COLO668 (cell line): ENCODE results near the gene PON3.

ENCODE experiments used
- DNase-seq: peaks from one replicate; lab custom pipeline; 2025; ENCODE audit not compliant: unreplicated experiment; lab: John Stamatoyannopoulos, UW

PON3 gene

DNA sequence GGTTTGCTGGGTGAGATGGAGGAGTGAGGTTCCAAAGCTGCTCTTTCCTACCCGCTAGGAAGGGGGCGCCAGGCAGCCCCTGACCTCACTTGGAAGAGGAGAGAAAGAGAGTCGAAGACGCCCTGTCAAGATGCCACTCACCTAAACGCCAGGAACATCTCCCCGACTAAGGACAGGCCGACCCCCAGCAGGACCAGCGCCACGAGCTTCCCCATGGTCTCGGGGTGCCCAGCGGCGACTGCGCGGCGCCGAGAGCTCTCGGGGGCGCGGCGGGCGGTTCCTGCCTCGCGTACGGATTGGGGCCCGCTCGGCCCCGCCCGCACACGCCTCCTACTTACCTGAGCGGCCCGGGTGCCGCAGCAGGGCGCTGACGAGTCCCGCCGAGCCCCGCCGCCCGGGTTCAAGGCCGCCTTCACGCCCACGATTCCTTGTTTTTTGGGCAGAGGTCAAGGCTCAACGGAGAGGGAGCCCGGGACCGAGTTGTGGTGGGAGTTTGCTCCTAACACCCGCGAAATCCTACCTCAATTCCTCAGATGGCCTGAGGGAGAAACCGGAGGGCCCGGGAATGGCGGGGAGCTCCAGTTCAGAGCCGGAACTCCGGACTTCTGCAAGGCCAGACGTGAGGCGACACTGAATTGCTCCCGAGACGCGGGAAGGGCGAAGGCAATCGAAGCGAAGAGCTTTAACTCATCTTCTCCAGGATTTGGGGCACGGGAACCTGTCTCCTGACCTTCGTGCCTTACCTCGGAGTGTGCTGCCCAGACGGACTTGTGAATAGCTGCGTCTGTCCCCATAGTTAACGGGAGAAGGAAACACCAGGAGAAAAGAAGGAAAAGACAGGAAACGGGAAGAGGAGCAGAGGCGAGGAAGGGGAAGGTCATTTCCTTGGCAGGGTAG is at the start of gene PON3:
TSS of gene PON3 (minus strand) at position 240 of the 897 bp plus-strand sequence. CDS start at position 215, 25 bp downstream.
- peak; percentile 71 for DNase-seq

DNA sequence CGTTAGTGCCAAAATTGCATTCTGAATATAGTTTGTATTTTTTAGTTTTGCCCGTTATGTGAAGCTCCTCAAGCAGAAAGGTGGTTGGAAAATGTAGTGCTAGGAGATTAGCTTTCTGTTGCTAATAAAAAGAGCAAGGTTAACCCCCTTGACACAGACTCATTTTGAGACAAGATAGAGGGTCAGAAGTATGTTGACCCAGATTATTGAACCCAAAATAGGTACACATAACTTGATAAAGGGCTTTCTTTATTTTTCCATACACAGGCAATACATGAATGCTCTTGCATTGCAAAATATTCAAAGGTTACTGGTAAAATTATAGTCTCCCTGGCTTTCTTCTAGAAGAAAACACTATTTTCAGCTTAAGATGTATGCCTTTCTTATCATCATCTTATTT is 48.6 kb upstream of the PON3 start:
- no peak for DNase-seq

DNA sequence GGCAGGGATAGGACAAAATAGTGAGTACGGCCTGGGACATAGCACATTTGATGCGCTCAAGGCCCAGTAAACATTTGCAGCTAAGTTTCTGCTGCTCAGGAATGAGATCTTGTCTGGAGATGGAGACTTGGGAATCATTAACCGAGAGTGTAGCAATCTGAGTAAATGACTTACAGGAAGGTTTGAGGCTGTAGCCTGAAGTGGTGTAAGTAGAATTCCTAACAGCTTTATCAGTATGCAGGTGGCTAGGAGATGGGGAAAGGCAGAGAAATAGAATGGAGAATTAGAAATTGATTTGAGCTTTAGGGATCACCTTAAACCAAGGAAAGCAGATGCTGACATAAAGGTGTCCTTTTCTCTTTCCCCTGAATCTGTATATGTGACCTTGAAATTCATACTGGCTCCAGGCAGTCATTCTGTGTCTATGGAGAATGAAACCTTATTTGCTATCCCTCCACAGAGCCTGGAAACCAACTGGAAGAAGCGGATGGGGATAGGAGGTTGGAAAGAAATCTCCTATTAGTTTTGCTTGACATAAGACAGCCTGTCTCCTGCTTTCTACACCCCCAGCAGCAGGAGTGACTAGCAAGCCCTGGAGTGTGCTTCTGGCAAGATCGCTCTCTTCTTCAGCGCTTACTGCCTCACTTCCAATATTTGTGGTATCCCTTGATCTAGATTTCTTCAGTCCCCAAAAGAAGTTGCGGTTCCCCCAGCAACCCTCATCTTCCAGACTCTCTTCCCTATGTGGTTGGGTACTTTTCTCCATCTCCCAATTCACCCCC is 45.1 kb upstream of the PON3 start:
- no peak for DNase-seq

DNA sequence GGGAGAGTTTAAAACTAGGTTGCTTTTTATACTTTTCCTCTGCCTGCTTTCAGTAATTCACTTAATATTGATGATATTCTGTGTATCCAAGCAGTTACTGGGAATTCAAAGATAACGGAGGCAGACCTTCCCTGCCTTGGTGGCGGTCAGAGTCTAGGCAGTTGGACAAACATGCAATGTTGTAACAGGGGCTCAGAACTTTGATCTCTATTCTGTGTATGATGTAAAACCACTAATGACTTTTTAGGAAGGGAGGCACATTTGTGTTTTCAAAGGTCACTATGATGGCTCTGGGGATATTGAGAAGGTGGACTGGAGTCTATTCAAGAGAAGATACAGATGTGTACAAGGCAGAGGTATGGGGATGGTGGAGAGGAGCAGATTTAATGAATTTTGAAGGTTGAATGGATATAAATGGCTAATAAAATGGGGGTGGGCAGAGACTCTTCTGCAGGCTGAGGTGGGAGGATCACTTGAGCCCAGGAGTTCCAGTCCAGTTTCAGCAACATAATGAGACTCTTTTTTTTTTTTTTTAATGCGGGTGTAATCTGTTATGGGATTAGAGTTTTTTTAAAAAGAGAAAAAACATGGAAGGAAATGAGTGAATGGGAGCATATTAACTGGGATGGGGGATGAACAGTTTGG is 44.3 kb upstream of the PON3 start:
- DNase-seq, result no peak

DNA sequence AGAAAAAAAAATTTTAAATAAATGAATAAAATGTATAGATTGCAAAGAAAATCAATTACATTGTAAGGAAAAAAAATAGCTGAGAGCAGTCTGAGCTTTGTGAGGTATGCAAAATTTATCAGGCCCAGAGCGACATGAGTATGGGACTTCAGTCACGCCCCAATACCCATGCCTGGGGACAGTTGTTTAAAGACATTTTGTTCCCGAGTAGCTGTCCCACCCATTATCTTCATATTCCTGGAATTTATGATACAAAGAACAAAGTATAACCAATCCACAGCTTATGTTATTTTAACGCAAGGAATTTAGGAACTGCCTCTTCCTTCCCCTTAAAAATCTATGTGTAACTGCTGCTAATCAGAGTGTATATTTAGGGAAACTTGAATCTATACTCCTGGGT is 40.2 kb upstream of the PON3 start:
- no peak for DNase-seq

DNA sequence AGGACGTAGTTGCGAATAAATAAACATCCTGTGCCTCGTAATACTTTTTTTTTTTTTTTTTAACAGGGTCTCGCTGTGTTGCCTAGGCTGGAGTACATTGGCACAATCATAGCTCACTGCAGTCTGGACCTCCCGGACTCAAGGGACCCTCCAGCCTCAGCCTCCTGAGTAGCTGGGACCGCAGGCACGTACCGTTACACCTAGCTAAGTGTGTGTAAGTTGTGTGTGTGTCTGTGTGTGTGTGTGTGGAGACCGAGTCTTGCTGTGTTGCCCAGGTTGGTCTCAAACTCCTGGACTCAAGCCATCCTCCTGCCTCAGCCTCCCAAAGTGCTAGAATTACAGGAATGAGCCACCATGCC is 39.2 kb upstream of the PON3 start:
- no peak for DNase-seq

DNA sequence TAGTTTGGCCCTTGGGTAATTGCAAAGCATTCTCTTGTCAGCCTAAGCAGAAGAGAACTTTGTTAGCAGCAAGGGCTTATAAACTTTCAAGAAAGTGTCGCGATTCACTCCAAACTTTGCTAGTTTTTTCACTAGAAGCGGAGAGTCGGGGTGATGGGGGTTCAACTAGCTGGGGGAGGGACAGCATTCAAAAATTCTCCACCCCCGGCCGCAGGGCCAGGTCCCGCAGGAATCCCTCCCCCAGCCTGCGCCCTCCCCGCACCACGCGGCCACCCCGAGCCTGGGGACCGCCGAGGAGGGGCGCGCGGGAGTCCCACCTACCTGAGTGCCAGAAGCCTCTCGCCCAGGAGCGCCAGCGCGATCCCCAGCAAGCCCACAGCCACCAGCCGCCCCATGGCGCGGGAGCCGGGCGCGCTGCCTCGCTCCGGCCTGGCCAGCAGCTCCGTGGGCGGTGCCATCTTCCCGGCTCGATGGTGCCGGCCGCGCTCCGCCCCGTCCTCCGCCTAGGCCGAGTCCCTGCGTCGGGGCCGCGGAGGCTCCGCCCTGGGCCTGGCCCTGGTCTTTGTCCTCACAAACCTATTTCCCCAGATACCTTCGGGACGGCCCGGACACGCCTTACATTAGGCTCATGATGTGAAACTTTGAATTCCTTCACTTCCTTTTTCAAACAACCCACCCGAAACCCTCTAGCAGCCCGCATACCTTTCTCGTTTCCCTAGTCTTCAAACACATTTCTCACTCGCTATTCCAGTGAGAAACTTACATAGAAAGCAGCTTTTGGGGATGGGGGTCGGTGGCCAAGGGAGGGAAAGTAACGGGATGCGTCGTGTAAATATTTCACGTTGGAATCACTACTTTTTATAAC is 38.6 kb upstream of the PON3 start, which contains the start of gene PON2:
TSS of gene PON2 (minus strand) at position 472 of the 865 bp plus-strand sequence. CDS start at position 395, 77 bp downstream.
- DNase-seq, result peak; percentile 80

DNA sequence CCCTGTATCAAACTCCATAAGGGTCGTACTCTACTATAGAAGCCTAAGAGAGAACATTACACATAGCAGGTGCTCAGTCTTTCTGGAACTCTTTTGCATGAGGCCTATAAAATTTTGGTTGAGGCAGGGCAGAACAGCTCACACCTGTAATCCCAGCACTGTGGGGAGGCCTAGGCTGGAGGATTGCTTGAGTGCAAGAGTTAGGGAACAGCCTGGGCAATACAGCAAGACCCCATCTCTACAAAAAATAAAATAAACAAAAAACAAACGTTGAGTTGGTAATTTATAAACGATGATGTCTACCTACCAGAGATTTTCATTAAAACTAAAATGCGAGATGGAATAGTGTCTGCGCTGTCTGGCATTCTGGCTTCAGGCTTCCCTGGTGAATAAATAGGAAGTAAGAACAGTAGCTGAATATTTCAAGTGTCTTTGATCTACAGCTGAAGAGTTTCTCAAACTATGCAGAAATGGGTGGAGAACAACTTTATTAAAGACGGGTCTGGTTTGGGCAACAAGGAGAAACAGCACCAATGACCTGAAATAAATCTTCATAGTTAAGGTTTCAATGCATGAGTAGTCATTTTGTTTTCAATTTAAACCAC is 37.9 kb upstream of the PON3 start:
- DNase-seq, result no peak

DNA sequence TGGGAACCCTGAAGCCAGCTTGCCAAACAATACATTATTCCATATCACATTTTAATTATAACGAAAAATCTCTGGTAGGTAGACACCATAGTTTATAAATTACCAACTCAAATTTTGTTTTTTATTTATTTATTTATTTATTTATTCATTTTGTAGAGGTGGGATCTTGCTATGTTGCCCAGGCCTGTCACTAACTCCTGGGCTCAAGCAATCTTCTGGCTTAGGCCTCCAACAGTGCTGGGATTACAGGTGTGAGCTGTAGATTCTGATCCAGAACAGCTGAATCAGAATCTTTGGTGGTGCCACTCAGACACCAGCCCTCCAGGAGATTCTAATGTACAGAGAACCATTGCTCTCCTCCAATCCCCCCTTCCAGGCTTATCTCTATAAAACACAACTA is 37.0 kb upstream of the PON3 start:
- no peak for DNase-seq

DNA sequence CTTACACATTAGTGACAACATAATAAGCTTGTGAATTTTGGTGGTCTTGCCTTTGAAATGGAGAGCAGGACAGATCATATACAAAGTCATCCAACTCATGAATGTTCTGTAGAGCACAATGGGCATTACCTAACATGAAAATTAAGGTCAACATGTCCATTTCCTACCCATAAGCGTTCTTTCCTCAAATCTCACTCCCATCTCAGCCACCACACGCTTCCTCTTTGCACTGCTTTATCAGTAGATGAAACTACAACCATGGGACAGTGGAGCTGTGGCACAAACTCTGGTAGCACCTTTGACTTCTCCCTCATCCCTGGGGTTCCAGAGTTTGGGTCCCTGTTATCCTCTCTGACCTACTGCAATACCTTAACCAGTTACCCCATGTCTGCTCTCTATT is 36.4 kb upstream of the PON3 start:
- no peak for DNase-seq

DNA sequence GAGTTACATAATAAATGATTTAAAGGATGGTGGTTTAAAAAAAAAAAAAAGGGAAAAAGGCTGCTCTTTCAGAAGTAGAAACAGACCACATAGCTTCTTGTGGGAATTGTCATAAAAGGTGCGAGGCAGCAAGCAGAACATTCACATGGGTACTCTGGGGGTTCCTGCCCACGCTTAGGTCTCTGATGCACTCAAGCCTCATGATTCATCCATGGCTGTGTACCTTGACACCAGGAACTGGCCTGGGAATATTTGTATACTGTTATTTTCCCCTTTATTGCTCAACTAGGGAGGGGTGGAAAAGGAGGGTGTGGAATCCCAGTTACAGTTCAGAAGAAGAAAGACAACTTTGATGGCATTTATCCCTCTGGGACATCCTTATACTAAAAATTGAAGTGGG is 34.7 kb upstream of the PON3 start:
- no peak for DNase-seq

DNA sequence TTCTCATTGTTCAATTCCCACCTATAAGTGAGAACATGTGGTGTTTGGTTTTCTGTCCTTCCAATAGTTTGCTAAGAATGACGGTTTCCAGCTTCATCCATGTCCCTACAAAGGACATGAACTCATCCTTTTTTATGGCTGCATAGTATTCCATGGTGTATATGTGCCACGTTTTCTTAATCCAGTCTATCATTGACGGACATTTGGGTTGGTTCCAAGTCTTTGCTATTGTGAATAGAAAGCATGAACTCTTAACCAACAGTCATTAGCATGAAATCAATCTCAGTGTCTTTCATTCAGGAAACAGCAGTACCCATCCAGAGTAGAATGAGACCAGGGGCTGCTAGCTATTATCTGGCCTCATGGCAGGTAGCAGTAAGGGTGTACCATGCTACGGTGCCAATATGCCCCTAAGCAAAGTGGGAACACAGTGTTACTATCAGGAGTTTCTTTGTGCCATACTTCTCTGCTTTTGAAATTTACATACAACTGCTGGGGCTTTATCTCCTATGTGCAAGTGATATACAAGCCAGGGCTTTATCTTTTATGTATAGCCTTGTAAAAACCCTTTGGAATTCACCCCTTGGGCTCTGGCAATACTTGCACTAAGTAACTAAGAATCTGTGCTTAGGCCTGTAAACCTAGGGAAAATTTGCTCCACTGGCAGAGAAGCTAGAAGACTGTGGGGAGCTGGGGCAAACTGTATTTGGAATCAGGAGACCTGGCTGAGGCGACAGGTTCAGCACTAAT is 33.2 kb upstream of the PON3 start:
- DNase-seq, result no peak

DNA sequence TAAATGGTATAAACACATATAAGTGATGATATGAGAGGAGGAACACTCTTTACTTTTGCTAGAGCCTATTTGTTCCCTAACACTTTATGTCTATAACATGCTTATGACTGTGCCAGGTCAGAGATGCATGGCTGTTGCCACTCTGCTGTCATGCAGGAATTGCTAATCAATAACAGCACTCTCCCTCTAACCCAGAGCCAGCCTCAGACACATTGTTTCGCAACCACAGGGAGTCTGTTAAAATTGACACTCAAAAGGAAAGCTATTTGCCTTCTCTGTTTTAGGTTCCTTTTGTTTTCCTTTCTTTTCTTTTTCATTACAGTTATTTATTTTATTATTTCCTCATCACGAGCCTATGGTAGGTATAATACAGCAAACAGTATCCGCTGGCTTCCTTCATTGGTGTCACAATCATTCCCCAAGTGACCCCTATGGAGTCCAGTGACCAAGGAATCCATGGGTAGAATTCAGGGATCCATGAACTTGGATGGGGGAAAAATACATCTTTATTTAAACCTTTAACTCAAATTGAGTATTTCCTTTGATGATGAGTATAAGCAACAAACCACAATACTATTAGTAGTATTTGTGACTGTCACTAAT is 31.8 kb upstream of the PON3 start:
- DNase-seq, result no peak

DNA sequence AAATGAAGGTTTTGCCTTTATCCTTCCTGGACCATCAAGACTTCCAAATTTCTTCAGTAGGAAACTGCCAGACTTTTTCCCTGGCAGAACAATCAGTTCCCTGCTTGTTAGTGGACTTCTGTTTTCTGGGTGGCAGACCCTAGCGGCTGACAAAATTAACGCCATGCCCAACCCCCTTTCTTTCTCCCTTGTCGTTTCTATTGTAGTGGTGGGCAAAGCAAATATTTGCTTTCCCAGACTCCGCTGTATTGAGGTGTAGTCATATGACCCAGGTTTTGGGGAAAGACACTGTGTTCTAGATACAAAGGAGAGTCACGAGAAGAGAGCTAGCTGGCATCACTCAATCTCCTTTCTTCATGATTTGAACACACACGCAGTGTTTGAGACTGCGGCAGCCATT is 31.0 kb upstream of the PON3 start:
- DNase-seq, result no peak

DNA sequence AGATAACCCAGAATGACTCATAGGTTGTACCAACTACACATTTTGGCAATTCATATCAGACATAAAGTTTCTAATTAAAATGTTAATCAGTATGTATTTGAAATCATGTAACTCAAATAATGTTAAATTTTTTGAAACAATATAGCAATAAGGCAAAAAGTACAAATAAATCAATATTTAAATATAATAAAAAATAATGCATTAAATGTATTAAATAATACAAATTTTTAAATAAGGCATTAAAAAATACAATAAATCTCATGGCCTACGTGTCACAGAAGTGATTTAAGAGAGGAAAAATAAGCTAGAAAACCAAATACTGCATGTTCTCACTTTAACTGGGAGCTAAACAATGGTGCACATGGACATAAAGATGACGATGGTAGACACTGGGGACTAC is 29.5 kb upstream of the PON3 start:
- DNase-seq, result no peak

DNA sequence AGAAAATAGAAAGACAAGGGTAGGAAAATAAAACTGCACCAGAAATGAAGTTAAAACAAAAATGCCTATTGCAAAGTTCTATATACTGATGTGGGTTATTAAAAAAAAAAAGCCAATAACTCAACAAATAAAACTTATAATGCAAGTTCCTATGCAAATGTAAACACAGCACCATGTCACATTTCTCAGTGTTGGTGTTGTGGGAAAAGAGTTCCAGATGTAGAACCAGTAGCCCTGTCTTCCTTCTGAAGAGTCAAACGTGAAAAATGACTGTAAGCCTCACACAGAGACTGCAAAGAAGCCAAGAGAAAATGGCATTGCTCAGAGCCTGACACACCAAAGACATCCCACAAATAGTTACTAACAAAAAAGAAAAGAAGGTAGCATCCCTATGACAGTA is 28.5 kb upstream of the PON3 start:
- DNase-seq, result no peak

DNA sequence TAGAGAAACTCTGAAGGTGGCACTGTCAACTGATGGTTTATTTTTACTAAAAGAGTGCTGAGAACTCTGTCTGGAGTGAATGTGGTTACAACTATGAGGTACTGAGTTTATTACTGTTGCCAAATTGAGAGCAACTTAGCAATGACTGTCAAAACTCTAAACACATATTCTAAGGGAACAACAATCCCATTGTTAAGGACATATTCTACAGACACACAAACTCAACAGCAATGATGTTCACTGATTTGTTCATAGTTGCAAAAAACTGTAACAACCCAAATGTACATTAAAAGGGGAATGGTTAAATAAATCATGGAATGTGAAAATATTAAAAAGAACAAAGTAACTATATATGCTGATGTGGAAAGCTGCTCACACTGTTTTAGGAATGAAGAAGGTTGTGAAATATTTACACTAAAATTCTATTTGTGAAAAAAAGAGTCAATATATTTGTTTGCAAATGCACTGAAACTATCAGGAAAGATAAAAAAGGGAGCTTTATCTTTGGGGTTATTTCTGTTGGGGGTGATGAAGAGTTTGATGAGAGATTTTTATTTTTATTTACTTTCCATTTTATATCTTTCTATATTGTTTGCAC is 25.8 kb upstream of the PON3 start:
- no peak for DNase-seq

DNA sequence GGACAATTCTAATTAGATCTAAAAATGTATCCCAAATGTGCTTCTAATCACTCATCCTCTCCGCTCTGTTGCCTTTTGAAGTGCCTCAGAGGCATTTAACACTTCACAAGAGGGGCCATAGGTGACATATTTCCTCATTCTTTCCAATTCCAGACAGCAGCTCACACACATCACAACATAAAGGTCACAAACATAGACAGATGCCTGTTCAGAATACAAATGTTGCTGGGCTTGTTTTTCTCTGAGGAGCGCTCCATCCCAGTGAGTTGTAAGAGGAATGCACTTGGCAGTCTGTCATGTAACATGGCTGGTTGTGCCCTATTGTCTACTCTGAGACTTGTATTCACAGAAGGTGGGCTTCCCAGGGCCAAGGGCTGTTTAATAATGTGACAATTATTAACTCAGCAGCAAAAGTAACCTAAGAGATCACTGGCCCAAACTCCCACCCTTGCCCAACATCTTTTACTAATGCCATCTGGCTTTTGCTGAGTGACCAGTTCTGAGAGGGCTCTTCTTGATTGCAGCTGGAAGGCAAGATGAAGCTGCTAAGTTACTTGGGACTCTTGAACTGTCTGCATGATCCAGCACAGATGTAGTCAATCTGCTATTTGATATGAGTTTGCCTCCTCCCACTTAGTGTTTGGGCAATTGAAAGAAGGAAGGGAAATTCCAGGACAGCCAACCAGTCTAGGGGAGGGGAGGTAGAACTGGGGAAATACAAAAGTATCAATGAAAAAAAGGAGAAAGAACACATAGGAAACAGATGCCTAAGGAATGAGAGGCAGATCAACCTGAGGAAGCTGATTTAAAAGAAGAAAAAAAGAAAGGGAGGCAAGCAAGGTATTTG is 25.0 kb upstream of the PON3 start:
- peak; percentile 38 for DNase-seq
